8988T (cell line): ENCODE results near the gene APOL3.
A peak's percentile ranks its signal among the peaks of the same experiment; 100 is the strongest.
"Not testable (repeated sequence)": the region's sequence is repeated elsewhere in the genome, so short reads cannot be mapped to it uniquely, and the experiment has no call there.

Experiments
- DNase-seq: peaks from one replicate; pipeline ENCODE4 v3.0.0; 2011

Gene APOL3

DNA sequence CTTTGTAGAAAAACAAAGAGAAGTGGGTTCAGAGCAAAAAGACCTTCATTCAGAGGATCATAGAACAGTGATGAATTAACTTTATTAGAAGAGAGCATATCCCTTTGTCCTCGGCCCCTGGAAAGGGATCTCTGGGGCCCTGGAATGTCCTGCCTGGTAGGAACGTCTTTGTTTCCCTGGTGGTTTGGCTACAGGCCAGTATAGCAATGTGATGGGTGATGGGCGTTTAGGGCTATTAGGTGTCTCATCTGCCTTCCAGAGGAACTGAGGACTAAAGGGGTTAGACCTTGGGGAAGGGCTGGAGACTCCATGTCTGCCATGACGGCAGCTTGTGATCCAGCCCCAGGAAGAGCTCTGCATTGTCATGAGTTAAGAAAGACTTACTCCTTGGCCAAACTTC, 32.0 kb upstream of the APOL3 start:
- DNase-seq, result no peak

DNA sequence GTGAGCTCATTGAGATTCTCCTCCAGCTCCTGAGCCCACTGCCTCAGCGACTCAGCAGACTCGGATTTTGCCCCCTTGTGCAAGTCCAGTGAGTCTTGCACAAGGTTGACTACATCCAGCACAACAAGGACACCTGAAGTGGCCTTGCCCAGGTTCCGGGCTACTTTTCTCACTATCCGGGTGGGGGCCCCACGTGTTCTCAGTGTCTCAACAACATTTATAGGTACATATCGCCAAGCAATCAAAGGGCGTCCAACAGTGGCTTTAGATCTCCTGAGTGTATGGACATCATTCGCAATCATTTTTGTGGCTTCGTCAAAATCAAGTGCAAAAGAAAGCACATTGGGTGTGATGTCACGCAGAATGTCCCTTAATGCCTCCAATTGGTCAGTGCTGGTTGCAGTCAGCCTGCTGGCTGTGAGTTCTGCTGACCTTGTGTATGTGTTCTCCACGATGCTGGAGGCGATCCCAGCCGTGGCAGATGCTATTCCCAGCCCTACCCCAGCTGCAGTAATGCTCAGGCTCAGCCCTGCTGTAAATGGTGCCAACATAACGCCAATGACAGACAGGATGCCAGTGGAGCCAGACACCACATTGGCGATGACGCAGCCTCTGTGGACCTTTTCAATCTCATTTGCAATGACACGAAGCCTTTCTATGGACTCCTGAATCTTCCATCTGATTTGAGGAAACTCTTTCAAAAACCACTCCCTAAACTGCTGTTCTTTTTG, 30.7 kb upstream of the APOL3 start:
- no peak for DNase-seq

DNA sequence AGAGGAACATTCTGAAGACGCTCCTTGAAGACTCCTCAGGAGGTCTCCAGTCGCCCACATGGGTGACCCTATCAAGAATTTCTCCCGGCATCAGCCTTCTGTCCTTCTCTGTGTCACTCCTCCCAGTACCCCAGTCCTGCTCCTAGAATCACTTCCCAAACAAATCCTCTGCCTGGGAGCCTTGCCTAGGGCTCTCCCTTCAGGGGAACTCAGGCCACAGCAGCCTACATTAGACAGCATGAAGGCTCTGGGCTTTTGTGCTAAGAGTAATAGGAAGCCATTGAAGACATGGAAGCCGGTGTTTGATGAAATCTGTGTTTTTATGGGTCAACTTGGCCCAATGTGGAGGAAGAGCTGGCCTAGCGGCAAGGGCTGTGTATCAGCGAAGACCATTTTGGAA, 27.3 kb upstream of the APOL3 start:
- DNase-seq, result not testable (repeated sequence)

DNA sequence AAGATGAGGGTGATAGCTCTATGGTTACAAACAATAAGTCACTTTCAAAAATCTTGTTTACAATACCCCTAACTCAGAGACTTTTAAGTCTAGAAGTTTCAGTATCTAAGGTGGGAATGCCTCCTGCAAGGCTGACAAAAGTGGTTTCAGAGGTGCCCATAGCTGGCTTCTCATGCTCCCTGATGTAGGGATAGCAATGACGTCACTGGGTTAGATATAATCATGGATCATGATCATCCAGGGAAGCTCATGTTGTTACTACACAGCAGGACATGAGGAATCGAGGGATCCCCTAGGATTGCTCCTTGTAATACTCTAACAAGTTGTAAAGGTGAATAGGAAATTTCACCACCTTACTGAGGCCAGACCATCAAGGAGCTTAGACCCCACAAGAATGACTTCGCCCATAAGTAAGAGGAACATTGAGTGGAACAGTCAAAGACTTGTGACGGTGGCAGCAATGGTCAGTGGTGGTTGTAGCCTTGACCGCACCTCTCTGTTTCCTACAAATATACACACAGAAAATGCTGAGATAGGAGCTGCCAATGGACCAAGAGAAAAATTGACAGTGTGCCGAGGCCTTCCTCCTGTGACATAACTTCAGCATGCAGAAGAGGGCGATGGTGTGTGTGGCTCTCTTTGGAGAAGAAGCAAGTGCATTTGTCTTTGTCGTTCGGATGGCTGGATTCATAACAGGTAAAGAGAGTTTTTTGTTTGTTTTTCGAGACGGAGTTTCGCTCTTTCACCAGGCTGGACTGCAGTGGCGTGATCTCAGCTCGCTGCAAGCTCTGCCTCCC, 25.5 kb upstream of the APOL3 start:
- no peak for DNase-seq

DNA sequence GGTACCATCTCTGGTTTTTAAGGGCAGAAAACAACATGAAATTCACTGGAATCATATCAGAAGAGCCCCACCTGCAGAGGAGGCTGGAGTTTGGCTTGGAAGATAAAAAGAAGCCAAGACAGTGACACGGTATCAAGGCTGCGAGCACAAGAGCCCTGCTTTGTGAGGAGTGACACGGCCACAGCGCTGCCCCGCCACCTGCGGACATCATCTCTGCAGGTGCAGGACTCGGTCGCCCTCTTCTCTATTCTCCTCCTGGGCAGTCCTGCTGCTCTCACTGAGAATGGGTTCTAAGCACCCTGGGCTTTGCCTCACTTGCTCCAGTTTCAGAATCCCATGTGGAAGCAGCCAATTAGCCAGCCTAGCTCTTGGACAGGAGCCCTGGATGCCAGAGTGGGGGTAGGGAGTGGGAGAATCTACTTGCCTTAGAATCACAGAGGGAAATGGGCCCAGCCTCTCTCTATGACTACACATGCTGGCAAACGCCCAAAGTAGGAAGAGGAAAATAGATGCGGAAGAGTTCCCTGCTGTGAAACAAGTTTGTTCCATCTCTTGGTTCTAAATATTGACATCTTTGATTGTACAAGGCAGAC, 24.0 kb upstream of the APOL3 start:
- no peak for DNase-seq

DNA sequence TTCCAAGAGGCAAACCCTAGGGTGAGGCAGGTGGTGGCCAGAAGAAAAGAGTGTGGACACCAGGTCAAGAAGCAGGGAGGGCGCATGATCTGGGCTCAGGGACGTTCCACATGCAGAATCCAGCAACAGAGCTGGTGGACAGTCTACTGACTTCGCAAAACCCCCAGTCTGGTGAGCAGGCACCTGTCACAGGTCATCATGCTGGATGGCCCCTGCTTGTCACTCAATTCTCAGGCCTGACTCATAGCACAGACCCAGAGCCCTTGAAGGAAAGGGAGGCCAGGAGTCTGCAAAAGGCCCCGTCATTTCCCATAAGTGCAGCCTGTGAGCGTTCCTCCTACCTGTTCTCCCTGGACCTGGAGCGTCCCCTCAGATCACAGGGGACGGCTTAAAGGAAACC, 22.9 kb upstream of the APOL3 start:
- DNase-seq, result no peak

DNA sequence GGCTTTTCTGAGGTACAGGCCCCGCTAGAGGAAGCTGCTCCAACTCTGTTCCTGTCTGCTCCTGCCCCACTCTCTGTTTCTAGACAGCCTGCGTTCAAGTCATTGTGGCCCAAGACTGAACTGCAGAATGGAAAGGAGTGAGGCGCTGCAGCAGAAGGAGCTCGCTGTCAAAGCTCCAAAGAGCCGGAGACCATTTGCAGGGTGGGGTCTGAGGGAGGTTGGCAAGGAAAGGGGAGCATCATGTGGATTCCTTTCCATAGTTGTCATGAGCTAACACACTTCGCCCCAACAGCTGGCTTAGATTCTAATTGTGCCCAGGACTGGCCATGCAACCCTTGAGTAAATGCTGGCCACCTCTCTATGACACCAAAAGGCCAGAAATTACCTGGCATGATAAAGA, 22.3 kb upstream of the APOL3 start:
- DNase-seq, result no peak

DNA sequence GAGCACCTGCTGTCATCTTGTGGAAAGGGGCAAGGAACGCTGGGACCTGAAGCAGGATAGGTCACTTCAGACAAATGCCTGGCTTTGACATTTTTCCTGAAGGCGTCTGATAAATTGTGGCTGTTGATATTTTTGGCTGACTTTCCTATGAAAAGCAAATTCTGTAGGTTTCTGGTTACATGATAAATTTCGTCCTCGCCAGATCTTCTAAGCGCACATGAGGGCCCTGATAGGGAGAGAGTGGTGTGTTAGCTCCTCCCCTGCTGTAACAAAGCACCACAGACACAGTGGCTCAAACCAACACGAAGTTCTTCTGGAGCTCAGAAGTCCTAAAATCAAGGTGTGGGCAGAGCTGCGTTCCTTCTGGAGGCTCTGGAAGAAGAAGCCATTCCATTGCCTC, 21.5 kb upstream of the APOL3 start:
- DNase-seq, result no peak

DNA sequence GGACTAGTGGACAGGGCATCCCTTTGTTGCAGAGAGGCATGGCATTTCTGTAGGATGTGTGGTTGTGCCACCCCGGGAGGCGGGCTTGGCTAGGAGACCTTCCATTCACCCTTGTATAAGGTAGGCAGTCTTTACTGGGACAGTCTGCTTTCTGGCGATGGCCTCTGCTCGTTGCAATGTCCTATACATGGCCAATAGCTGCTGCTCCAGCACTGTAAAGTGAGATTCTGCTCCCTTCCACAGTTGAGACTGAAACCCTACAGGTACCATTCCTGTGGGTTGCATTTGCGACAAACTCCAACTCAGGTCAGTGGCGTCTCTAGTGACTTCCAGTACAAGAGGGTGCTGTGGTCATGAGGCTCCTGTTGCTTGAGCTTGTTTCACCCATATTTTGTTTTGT, 20.4 kb upstream of the APOL3 start:
- DNase-seq, result no peak

DNA sequence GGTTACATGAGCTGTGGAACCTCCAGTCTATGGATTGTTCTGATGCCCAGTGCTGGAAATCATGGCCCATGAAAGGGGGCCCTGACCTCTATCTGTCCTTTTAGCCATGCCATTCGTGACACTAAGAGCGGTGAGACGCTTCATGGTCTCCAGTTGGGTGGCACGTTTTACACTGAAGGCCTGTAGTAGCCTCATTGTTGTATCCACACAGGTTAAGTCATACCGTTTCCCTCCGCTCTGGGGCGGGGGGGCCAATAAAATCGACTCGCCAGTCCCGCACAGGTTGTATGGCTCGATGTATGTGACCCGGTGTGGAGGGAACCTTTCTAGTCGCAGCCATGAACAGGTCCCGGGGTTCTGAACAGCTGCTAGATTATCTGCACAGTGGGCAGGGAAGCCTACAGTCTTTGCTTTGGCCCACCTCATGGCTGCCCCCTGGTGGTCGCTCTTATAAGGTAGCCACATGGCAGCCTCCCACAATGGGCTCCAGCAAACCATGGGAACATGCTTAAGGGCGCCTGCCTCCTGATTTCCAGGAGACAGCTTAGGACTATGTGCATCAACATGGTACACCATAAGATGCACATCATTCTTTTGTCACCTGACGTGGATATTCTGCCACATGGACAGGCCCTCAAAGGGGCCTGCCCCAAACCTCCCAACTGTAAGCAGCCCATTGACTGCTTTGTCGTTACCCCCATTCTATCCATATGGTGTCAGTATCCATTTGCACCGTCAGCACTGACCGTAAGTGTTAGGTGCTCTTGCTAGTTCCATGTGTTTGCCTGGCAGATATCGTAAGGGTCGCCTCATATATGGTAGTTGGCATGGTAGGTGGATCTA, 19.7 kb upstream of the APOL3 start:
- peak; percentile 29 for DNase-seq

DNA sequence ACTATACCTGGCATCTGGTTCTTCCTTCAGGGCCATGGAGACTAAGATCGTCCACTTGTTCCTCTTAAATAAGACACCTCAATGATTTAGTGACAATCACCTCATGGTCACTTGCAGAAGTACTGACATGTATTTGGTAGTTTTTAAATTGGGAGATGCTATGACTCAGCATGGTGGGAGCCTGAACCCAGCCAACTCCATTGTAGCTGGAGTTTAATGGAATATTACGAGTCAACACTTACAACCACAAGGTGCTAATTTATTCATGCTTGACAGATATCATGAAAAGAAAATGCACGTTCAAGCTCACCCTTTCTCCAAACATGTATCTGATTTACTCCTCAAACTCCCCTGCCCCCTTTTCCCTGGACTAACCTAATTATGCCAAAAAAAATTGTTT, 16.6 kb upstream of the APOL3 start:
- no peak for DNase-seq

DNA sequence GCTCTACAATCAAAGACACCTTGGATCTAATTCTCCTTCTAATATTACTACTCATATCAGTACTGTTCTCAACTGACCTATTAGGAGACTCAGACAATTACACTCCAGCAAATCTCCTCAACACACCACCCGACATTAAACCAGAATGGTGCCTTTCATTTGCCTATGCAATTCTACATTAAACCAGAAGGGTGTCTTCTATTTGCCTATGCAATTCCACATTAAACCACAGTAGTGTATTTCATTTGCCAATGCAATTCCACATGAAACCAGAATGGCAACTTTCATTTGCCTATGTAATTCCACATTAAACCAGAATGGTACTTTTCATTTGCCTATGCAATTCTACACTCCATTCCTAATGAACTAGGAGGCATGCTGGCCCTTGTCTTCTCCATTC, 15.3 kb upstream of the APOL3 start:
- DNase-seq, result no peak

DNA sequence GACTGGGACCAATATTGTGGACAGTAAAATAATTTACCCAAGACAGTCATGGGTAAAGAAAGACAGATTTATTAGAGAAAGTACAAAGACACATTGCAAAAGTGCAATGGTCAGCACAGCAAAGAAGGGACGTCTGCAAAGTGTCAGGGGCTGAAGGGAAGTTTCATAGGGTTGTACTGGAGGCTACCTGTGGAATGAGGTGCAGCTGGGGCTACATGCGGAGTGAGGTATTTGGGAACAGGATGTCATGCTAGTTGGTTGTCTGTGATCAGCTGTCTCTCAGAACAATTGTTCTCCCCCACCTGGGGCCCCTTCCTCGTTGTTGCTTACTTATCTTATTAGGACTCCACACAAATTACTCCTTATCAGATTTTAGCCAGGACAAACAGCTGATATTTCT, 11.4 kb upstream of the APOL3 start:
- DNase-seq, result no peak

DNA sequence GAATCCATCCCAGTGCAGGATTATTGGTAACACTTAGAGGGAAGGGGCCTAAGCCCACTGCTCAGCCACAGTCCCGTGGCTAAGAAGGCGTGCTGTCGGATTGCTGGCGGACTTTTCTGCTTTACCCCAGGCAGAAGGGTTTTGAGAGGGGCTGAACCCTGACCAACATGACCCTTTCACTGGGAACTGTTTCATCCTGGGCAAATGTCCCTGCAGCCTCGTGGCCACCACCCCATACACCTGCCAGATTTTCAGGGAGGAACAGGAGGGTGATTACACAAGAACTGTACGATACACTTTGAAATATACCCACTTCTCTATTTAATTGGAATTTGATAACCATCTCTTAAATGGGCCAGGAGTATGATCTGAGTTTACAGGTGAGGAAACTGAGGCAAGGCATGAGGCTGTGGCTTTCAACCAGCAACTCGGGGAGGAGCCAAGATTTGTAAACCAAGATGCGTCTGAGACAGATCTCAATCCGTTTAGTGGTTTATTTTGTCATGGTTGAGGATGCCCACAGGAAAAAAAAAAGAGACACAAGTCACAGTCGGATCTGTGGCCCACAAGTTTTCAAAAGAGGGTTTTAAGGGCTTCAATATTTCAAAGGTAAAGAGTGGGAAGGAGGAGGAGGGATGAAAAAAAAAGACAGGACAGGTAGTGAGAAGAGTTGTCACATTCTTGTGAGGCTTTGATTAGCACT, 6.1 kb upstream of the APOL3 start:
- DNase-seq, result no peak

DNA sequence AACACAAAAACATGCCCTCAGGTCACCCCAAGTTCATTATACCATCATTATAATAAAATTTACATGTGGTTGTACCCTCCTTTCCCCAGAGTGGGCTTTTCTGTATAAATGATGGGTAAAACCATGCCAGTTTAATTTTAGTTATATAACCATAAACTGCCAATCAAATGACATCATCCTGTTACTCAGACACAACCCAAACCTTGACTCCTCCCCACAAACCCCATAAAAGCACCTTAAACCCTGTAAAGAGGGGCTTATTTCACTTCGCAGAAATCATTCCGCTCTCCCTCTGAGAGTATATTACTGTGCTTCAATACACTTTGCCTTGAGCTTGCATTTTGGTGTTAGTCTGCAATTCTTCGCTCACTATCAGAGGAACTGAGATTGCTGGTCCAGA, 5.5 kb upstream of the APOL3 start:
- DNase-seq, result no peak

DNA sequence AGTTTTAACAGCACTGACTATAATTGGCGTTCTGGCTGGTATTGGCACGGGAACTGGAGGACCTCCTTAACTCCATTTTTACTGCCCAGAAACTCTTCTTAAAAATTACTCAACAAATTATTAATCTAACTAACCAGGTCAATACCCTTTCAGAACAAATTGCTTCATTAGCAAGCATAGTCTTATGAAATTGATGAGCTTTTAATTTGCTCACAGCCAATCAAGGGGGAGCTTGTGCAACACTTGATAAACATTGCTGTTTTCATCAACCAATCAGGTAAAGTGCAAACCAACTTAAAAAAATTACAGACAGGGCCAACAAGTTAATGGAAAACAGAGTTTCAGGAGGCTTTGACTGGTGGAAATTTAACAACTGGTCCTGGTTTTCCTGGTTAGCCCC, 4.6 kb upstream of the APOL3 start:
- DNase-seq, result no peak

DNA sequence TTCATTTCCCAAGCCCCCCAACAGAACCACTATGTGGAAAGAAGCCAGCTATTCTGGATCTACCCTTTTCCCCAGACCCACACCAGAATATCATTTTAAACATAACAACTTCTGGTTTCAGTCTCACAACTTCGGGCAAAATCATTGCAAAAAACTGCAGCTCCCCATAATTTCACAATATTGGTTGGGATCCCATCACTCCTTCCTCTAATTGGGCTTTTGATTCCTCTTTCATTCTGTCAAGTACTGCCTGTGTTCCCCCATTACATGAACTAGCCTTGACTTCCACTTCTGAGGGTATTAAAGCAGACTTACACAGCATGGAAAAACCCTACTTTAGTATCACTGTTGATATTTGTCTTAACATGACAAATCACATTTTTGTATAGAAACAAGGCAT, 4.1 kb upstream of the APOL3 start:
- DNase-seq, result no peak

DNA sequence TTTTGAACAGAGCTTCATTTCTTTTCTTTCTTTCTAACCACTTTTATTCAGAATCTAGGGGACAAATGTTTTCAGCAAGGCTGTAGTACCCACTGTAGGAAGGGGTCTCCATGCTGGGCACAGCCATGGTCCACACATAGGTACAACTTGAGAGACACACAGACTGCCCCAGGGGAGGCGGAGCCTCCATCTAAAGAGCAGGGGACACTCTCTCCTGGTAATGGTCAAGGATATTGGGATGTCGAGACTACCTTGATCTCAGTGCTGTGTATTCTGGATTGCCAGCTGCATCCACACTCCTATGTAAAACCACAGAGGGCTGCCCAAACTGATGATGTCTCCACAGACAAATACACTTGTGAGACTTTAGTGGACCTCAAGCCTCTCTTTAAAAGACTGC, 2.9 kb upstream of the APOL3 start:
- no peak for DNase-seq

DNA sequence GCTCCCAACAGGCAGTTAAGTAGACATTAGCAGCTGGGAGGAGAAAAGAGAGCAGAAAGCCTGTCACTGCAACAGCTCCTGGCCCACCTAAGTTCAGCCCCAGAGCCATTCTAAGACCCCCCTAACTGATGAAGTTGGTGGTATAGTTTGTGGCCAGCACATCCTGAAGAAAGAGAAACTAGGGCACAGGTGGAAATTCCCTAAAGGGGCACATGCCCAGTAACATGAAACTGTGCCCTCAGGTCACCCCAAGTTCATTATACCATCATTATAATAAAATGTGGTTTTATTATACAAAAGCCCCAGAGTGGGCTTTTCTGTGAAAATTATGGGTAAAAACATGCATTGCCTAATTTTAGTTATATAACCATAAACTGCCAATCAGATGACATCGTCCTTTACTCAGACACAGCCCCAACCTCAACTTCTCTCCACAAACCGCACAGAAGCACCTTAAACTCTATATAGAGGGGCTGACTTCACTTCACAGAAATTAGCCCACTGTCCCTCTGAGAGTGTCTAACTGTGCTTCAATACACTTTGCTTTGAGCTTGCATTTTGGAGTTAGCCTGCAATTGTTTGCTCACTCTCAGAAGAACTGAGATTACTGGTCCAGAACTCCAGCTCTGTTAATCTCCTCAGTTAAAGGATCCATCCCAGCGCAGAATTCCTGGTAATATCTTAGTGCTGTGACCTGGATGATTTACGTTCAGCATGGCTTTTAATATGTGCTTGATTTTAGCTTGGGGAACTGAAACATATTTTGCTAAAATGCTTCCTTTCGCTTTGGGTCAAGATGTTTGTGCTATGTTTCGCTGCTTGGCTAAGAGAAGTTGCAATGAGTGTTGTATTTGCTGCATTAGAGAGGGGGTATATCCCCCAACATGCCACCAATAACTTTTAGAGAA, 1.8 kb upstream of the APOL3 start:
- no peak for DNase-seq

DNA sequence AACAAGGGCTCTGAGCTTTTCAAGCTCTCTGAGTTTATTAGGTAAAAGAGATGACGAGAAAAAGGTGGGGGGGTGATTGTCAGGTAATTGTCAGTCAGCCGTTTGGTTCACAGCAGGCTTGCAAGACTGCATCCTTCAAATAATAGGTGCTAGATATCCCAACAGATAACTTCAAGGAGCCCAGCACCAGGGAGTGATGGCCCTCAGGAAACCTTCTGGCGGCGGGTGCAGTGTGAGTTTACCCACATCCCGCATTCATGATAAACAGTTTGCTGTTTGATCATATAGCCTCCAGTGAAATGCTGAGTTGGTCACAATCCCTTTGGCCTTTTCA, 1.2 kb upstream of the APOL3 start:
- not testable (repeated sequence) for DNase-seq

DNA sequence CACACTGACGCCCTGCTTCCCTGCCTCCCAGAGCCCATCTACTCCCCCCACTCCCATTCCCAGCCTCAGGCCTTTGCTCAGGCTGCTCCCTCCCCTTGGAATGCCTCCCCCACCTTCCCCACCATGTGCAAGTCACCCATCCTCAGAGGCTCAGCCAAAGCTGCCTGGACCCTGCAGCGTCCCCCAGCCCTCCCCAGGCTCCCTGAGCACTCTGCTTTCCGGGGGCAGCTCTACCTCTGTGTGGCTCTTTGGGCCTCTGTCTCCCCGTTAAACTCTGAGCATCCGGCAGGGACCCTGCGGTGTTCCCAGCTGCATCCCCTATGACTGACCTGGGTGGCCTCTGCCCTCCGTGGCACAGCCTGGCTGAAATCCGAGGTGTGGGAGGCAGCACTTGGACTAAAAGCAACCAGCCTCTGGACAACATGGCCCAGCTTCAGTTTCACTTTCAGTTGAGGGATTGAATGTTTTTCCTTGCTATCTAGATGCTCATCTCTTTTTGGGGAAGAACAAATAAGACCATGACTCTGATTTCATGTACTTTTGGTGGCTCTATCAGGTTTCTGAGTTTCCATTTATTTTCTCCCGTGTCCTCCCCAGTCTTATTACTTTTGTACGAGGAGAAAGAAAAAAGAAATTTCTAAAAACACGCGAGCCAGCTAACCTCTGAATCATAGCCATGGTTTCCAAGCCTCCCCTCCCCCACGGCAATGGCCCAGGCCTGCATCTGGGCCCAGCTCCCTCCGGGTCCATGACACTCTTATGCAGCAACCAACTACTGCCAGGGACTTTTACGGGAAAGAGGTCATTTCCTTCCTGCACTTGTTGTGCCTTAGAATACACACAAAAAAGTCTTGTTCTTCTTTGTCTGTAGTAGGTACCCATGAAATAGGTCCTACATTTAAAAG, 3.8 kb downstream of the APOL3 start:
- no peak for DNase-seq
